ENCODE measurements around the gene KPNA2.
"Not testable (repeated sequence)": the region's sequence is repeated elsewhere in the genome, so short reads cannot be mapped to it uniquely, and the experiment has no call there.

KPNA2 gene

GRCh38 chr17:67999291-67999911 is 36.1 kb upstream of the KPNA2 start:
- TF ChIP-seq POLR2A (IDR thresholded peaks at IDR 0.05; ENCODE audit: low read depth, low read length) (no peak), POLR2AphosphoS5 (IDR thresholded peaks at IDR 0.05; ENCODE audit: low read depth, low read length) (no peak), TAF1 (IDR thresholded peaks at IDR 0.05; ENCODE audit: borderline replicate concordance, low read depth, low read length) (no peak)
- DNase-seq (ENCODE audit: insufficient read length) (no peak), FAIRE-seq (no peak)

- no peak for TF ChIP-seq POLR2AphosphoS5 (IDR thresholded peaks at IDR 0.05; ENCODE audit: low read depth, low read length)
- TF ChIP-seq TAF1 (IDR thresholded peaks at IDR 0.05; ENCODE audit: borderline replicate concordance, low read depth, low read length) = no peak
- no peak for TF ChIP-seq POLR2A (IDR thresholded peaks at IDR 0.05; ENCODE audit: low read depth, low read length)
- FAIRE-seq (no peak), DNase-seq (ENCODE audit: insufficient read length) (no peak)
Measured at GRCh38 chr17:68004201-68004600, 31.3 kb upstream of the KPNA2 start.

GRCh38 chr17:68006797-68007196 is 28.7 kb upstream of the KPNA2 start:
- DNase-seq (ENCODE audit: insufficient read length) (no peak), FAIRE-seq (no peak)

GRCh38 chr17:68011199-68011665 is 24.3 kb upstream of the KPNA2 start:
- DNase-seq (ENCODE audit: insufficient read length) (peak; percentile 40), FAIRE-seq (peak; percentile 71)
- no peak for TF ChIP-seq TAF1 (IDR thresholded peaks at IDR 0.05; ENCODE audit: borderline replicate concordance, low read depth, low read length)
- TF ChIP-seq POLR2AphosphoS5 (IDR thresholded peaks at IDR 0.05; ENCODE audit: low read depth, low read length) = no peak
- TF ChIP-seq POLR2A (IDR thresholded peaks at IDR 0.05; ENCODE audit: low read depth, low read length) = no peak

More at GRCh38 chr17:68006797-68007196, 28.7 kb upstream of the KPNA2 start:
- no peak for TF ChIP-seq TAF1 (IDR thresholded peaks at IDR 0.05; ENCODE audit: borderline replicate concordance, low read depth, low read length)
- no peak for TF ChIP-seq POLR2A (IDR thresholded peaks at IDR 0.05; ENCODE audit: low read depth, low read length)
- no peak for TF ChIP-seq POLR2AphosphoS5 (IDR thresholded peaks at IDR 0.05; ENCODE audit: low read depth, low read length)

GRCh38 chr17:68013385-68013784 is 22.1 kb upstream of the KPNA2 start:
- DNase-seq (ENCODE audit: insufficient read length) (no peak), FAIRE-seq (no peak)
- no peak for TF ChIP-seq POLR2AphosphoS5 (IDR thresholded peaks at IDR 0.05; ENCODE audit: low read depth, low read length)
- no peak for TF ChIP-seq POLR2A (IDR thresholded peaks at IDR 0.05; ENCODE audit: low read depth, low read length)
- no peak for TF ChIP-seq TAF1 (IDR thresholded peaks at IDR 0.05; ENCODE audit: borderline replicate concordance, low read depth, low read length)

- FAIRE-seq (no peak), DNase-seq (ENCODE audit: insufficient read length) (no peak)
- TF ChIP-seq POLR2AphosphoS5 (IDR thresholded peaks at IDR 0.05; ENCODE audit: low read depth, low read length) (no peak), TAF1 (IDR thresholded peaks at IDR 0.05; ENCODE audit: borderline replicate concordance, low read depth, low read length) (no peak), POLR2A (IDR thresholded peaks at IDR 0.05; ENCODE audit: low read depth, low read length) (no peak)
Measured at GRCh38 chr17:68015081-68015723, 20.3 kb upstream of the KPNA2 start.

- no peak for TF ChIP-seq POLR2AphosphoS5 (IDR thresholded peaks at IDR 0.05; ENCODE audit: low read depth, low read length)
- no peak for TF ChIP-seq POLR2A (IDR thresholded peaks at IDR 0.05; ENCODE audit: low read depth, low read length)
- no peak for TF ChIP-seq TAF1 (IDR thresholded peaks at IDR 0.05; ENCODE audit: borderline replicate concordance, low read depth, low read length)
- FAIRE-seq (no peak), DNase-seq (ENCODE audit: insufficient read length) (no peak)
Measured at GRCh38 chr17:68016838-68017237, 18.7 kb upstream of the KPNA2 start.

GRCh38 chr17:68018493-68018892 is 17.0 kb upstream of the KPNA2 start:
- DNase-seq (ENCODE audit: insufficient read length); FAIRE-seq: not testable (repeated sequence)

- TF ChIP-seq POLR2AphosphoS5 (IDR thresholded peaks at IDR 0.05; ENCODE audit: low read depth, low read length) = no peak
- no peak for TF ChIP-seq POLR2A (IDR thresholded peaks at IDR 0.05; ENCODE audit: low read depth, low read length)
- TF ChIP-seq TAF1 (IDR thresholded peaks at IDR 0.05; ENCODE audit: borderline replicate concordance, low read depth, low read length) = no peak
- FAIRE-seq (no peak), DNase-seq (ENCODE audit: insufficient read length) (no peak)
Measured at GRCh38 chr17:68019336-68019674, 16.2 kb upstream of the KPNA2 start.

GRCh38 chr17:68019675-68020408 is 15.7 kb upstream of the KPNA2 start:
- TF ChIP-seq POLR2AphosphoS5 (IDR thresholded peaks at IDR 0.05; ENCODE audit: low read depth, low read length) (0 out of 2 replicates have a peak, but pooled peaks have one; percentile 46), POLR2A (IDR thresholded peaks at IDR 0.05; ENCODE audit: low read depth, low read length) (peak; percentile 78), TAF1 (IDR thresholded peaks at IDR 0.05; ENCODE audit: borderline replicate concordance, low read depth, low read length) (0 out of 2 replicates have a peak, but pooled peaks have one; percentile 24)
- peak; percentile 95 for DNase-seq (ENCODE audit: insufficient read length)
- FAIRE-seq = peak; percentile 94

GRCh38 chr17:68020409-68020756 is 15.2 kb upstream of the KPNA2 start:
- TF ChIP-seq POLR2A (IDR thresholded peaks at IDR 0.05; ENCODE audit: low read depth, low read length) = no peak
- no peak for TF ChIP-seq TAF1 (IDR thresholded peaks at IDR 0.05; ENCODE audit: borderline replicate concordance, low read depth, low read length)
- TF ChIP-seq POLR2AphosphoS5 (IDR thresholded peaks at IDR 0.05; ENCODE audit: low read depth, low read length) = no peak
- DNase-seq (ENCODE audit: insufficient read length) = no peak
- FAIRE-seq = peak; percentile 9

GRCh38 chr17:68020791-68021190 is 14.7 kb upstream of the KPNA2 start:
- not testable (repeated sequence) for FAIRE-seq; DNase-seq (ENCODE audit: insufficient read length)
